IgD-negative memory B cell (primary cell): ENCODE results near the gene TANGO6. TPM values are rescaled to one million over a fixed set of nuclear protein-coding genes. Genes with fewer than 3 reads are reported as not detected.

Experiments
- H3K27ac Mint-ChIP-seq, 3 donors: one replicate each; pipeline ENCODE4 v1.8.0; 2020 to 2022; ENCODE audit warnings: mild to moderate bottlenecking in 3 of 3, mixed read lengths in 3 of 3, moderate library complexity in 1 of 3
- H3K27me3 Mint-ChIP-seq: one replicate; pipeline ENCODE4 v1.8.0; 2021; ENCODE audit warnings: mixed read lengths
- H3K36me3 Mint-ChIP-seq: one replicate; pipeline ENCODE4 v1.8.0; 2020; ENCODE audit warnings: mild to moderate bottlenecking, mixed read lengths
- H3K4me1 Mint-ChIP-seq, 3 donors: one replicate each; pipeline ENCODE4 v1.8.0; 2020 to 2022; ENCODE audit warnings: mixed read lengths in 3 of 3, mild to moderate bottlenecking in 1 of 3
- H3K4me3 Mint-ChIP-seq, 4 donors: one replicate each; pipeline ENCODE4 v1.8.0; 2020 to 2022; ENCODE audit warnings: mild to moderate bottlenecking in 4 of 4, mixed read lengths in 4 of 4, moderate library complexity in 3 of 4
- H3K9me3 Mint-ChIP-seq, 3 donors: one replicate each; pipeline ENCODE4 v1.8.0; 2020 to 2021; ENCODE audit warnings: mixed read lengths in 3 of 3, mild to moderate bottlenecking in 1 of 3
- polyA plus RNA-seq: library from polyadenylated mRNA; unstranded; fragments of 300-500 nt; fragmentation: Illumina TruSeq; gene quantifications from one replicate; pipeline ENCODE4 v1.2.3, GENCODE V29; 2021

The TANGO6 gene
- polyA plus RNA-seq, 1 donor from 2014 or later = 17.1 TPM

GRCh38 chr16:68915589-68915988, 72.3 kb downstream of the TANGO6 start:
- no peak overlapping the region for H3K27ac Mint-ChIP-seq
- H3K27me3 Mint-ChIP-seq = no peaks in the 10 kb centered on the region
- H3K4me1 Mint-ChIP-seq = no peaks in the 10 kb centered on the region
- no peak overlapping the region for H3K4me3 Mint-ChIP-seq
- H3K36me3 Mint-ChIP-seq = peaks cover 18% of the 10 kb centered on the region
- no peaks in the 10 kb centered on the region for H3K9me3 Mint-ChIP-seq

GRCh38 chr16:68917541-68917940, 74.2 kb downstream of the TANGO6 start:
- Mint-ChIP-seq H3K36me3 (peaks cover 27% of the 10 kb centered on the region), H3K27me3 (no peaks in the 10 kb centered on the region), H3K4me1 (no peaks in the 10 kb centered on the region), H3K9me3 (no peaks in the 10 kb centered on the region), H3K4me3 (no peak overlapping the region), H3K27ac (peak overlapping the region in 1 of 3 donors; percentile 77)

GRCh38 chr16:68920349-68920748, 77.0 kb downstream of the TANGO6 start:
- peaks cover 34% of the 10 kb centered on the region for H3K36me3 Mint-ChIP-seq

GRCh38 chr16:68921637-68922036, 78.3 kb downstream of the TANGO6 start:
- no peaks in the 10 kb centered on the region for H3K27me3 Mint-ChIP-seq
- no peak overlapping the region for H3K27ac Mint-ChIP-seq
- peaks cover 31% of the 10 kb centered on the region for H3K36me3 Mint-ChIP-seq
- H3K9me3 Mint-ChIP-seq = no peaks in the 10 kb centered on the region
- no peaks in the 10 kb centered on the region for H3K4me1 Mint-ChIP-seq
- H3K4me3 Mint-ChIP-seq = no peak overlapping the region

More at GRCh38 chr16:68920349-68920748, 77.0 kb downstream of the TANGO6 start:
- Mint-ChIP-seq H3K27ac (peak overlapping the region in 1 of 3 donors; percentile 91), H3K9me3 (no peaks in the 10 kb centered on the region), H3K27me3 (no peaks in the 10 kb centered on the region), H3K4me3 (no peak overlapping the region), H3K4me1 (no peaks in the 10 kb centered on the region)

- H3K36me3 Mint-ChIP-seq = peaks cover 42% of the 10 kb centered on the region
- H3K27ac Mint-ChIP-seq = no peak overlapping the region
These were observed 79.8 kb downstream of the TANGO6 start for GRCh38 chr16:68923116-68923515.

GRCh38 chr16:68927018-68927417, 83.7 kb downstream of the TANGO6 start:
- Mint-ChIP-seq H3K4me1 (peaks cover 0 to 3% (median 0%) of the 10 kb centered on the region in 3 donors), H3K27ac (no peak overlapping the region), H3K9me3 (no peaks in the 10 kb centered on the region), H3K36me3 (peaks cover 31% of the 10 kb centered on the region), H3K4me3 (no peak overlapping the region), H3K27me3 (no peaks in the 10 kb centered on the region)

More at GRCh38 chr16:68923116-68923515, 79.8 kb downstream of the TANGO6 start:
- Mint-ChIP-seq H3K4me3 (no peak overlapping the region), H3K9me3 (no peaks in the 10 kb centered on the region), H3K27me3 (no peaks in the 10 kb centered on the region), H3K4me1 (peaks cover 0 to 1% (median 0%) of the 10 kb centered on the region in 3 donors)

GRCh38 chr16:68931196-68931595, 87.9 kb downstream of the TANGO6 start:
- H3K4me3 Mint-ChIP-seq = no peak overlapping the region
- no peak overlapping the region for H3K27ac Mint-ChIP-seq
- H3K27me3 Mint-ChIP-seq = no peaks in the 10 kb centered on the region
- peaks cover 0 to 3% (median 0%) of the 10 kb centered on the region in 3 donors for H3K4me1 Mint-ChIP-seq
- no peaks in the 10 kb centered on the region for H3K9me3 Mint-ChIP-seq
- peaks cover 33% of the 10 kb centered on the region for H3K36me3 Mint-ChIP-seq

GRCh38 chr16:68934402-68934801, 91.1 kb downstream of the TANGO6 start:
- no peak overlapping the region for H3K27ac Mint-ChIP-seq
- H3K27me3 Mint-ChIP-seq = no peaks in the 10 kb centered on the region
- H3K9me3 Mint-ChIP-seq = no peaks in the 10 kb centered on the region
- peaks cover 22% of the 10 kb centered on the region for H3K36me3 Mint-ChIP-seq
- no peak overlapping the region for H3K4me3 Mint-ChIP-seq
- H3K4me1 Mint-ChIP-seq = no peaks in the 10 kb centered on the region

- Mint-ChIP-seq H3K27me3 (no peaks in the 10 kb centered on the region), H3K4me1 (no peaks in the 10 kb centered on the region), H3K36me3 (peaks cover 21% of the 10 kb centered on the region), H3K4me3 (no peak overlapping the region), H3K9me3 (no peaks in the 10 kb centered on the region), H3K27ac (no peak overlapping the region)
These were observed 91.7 kb downstream of the TANGO6 start for GRCh38 chr16:68935008-68935407.

GRCh38 chr16:68936736-68937631, 93.7 kb downstream of the TANGO6 start:
- H3K36me3 Mint-ChIP-seq = peaks cover 17% of the 10 kb centered on the region
- H3K27me3 Mint-ChIP-seq = no peaks in the 10 kb centered on the region
- no peaks in the 10 kb centered on the region for H3K4me1 Mint-ChIP-seq
- no peak overlapping the region for H3K27ac Mint-ChIP-seq
- no peaks in the 10 kb centered on the region for H3K9me3 Mint-ChIP-seq
- no peak overlapping the region for H3K4me3 Mint-ChIP-seq

- Mint-ChIP-seq H3K36me3 (peaks cover 21% of the 10 kb centered on the region), H3K4me1 (no peaks in the 10 kb centered on the region), H3K27me3 (no peaks in the 10 kb centered on the region), H3K9me3 (peaks cover 0 to 5% (median 3%) of the 10 kb centered on the region in 3 donors), H3K4me3 (no peak overlapping the region), H3K27ac (no peak overlapping the region)
These were observed 96.5 kb downstream of the TANGO6 start for GRCh38 chr16:68939692-68940320.

- Mint-ChIP-seq H3K27me3 (no peaks in the 10 kb centered on the region), H3K9me3 (peaks cover 0 to 5% (median 3%) of the 10 kb centered on the region in 3 donors), H3K4me1 (no peaks in the 10 kb centered on the region), H3K4me3 (no peak overlapping the region), H3K27ac (no peak overlapping the region), H3K36me3 (peaks cover 27% of the 10 kb centered on the region)
These were observed 97.5 kb downstream of the TANGO6 start for GRCh38 chr16:68940816-68941215.

- Mint-ChIP-seq H3K27ac (no peak overlapping the region), H3K4me1 (no peaks in the 10 kb centered on the region), H3K9me3 (peaks cover 0 to 5% (median 3%) of the 10 kb centered on the region in 3 donors), H3K4me3 (no peak overlapping the region), H3K36me3 (peaks cover 24% of the 10 kb centered on the region), H3K27me3 (no peaks in the 10 kb centered on the region)
These were observed 100.6 kb downstream of the TANGO6 start for GRCh38 chr16:68943961-68944360.

- Mint-ChIP-seq H3K36me3 (peaks cover 25% of the 10 kb centered on the region), H3K4me3 (no peak overlapping the region), H3K27me3 (no peaks in the 10 kb centered on the region), H3K9me3 (peaks cover 0 to 5% (median 3%) of the 10 kb centered on the region in 3 donors), H3K27ac (no peak overlapping the region), H3K4me1 (peaks cover 0 to 5% (median 0%) of the 10 kb centered on the region in 3 donors)
These were observed 105.0 kb downstream of the TANGO6 start for GRCh38 chr16:68948230-68948910.
